Fibroblast of skin of scalp (primary cell): ENCODE measurements around the gene PBX1.
A peak's percentile ranks its signal among the peaks of the same experiment; 100 is the strongest.

ENCODE experiments used
- DNase-seq: peaks from one replicate; pipeline ENCODE4 v3.0.0-alpha.2; 2013

The PBX1 gene

DNA sequence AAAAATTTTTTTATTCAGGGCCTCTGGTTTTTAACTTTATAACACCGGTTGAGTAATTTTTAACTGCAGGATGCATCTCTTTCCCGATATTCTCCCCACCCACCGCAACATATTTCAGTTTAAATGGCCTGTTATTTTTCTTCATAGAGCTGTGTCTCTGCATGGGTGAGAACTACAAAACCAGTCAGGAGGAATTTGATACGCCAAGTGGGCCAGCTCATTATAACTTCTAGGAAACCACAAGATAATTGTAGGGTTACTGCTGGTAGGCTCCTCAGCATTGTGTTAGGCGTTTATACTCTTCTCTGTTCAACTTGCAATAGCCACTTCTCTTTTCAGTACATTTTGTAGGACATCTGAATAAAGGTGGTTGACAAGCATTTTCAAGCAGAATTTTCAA lies 169.7 kb downstream of the PBX1 start:
- peak; percentile 35 for DNase-seq

DNA sequence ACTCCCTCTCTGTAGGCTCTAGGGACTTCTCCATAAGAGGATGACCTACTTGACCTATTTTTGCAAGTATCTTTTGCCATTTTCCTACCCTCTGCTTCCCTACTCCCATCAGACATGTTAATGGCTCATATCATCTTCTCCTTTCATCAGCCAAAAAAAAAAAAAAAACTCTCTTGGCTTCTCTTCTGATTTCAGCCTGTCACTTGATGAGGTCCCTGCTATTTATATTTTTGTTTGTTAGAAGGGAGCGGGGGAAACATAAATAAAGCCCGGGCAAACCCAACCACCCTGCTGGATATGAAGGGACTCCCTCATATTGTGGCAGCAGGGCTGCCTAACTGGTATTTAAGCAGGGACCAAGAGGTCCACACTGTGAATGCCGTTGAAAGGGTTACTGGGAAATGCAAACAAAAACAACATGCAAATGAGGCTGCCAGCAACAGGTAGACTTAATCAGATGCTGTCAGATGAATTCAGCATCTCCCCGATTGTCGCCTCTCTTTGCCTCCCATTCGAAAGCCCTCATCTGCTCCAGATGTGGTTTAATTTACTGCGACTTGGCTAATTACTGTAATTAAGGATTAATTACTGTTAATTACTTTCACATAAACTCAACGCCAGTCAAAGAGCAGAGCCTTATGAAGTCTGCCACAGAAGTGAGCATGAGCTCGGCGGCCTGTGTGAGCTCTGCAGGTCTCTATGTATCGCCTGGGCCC lies 172.3 kb downstream of the PBX1 start:
- no peak for DNase-seq

DNA sequence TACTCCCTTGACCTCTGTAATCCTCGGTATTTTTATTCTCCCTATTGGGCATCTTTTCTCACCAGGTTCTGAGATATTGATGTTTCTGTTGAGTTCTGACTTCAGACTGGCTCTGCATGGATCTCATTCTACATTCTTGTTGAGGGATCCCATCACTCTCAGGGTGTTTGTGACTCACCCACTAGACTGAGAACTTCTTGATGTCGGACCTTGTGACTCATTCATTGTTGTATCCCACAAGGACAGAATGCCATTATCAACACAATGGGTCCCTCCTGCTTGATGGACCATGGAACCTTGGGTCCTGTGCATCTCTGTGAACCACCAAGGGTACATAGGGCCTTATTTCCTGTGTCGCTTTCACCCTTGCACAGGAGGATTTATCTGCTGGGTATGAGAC lies 174.1 kb downstream of the PBX1 start:
- DNase-seq: peak; percentile 71

DNA sequence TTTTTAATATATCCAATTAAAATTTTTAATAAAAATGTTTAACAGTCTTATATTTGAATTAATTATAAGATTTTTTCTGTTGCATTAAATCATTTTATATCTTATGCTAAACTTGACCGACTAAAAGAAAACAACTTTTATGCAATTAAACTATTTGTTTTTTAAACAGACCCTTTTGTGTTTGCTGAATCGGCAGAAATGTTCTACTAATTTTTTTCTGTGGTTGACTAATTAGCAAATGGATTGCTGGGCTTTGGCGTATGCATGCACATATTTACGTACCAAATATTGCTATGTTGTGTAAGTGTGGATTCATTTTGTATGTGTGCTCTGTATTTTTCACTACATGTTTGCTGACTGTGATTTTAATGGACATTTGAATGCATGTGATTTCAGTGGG lies 174.8 kb downstream of the PBX1 start:
- no peak for DNase-seq

DNA sequence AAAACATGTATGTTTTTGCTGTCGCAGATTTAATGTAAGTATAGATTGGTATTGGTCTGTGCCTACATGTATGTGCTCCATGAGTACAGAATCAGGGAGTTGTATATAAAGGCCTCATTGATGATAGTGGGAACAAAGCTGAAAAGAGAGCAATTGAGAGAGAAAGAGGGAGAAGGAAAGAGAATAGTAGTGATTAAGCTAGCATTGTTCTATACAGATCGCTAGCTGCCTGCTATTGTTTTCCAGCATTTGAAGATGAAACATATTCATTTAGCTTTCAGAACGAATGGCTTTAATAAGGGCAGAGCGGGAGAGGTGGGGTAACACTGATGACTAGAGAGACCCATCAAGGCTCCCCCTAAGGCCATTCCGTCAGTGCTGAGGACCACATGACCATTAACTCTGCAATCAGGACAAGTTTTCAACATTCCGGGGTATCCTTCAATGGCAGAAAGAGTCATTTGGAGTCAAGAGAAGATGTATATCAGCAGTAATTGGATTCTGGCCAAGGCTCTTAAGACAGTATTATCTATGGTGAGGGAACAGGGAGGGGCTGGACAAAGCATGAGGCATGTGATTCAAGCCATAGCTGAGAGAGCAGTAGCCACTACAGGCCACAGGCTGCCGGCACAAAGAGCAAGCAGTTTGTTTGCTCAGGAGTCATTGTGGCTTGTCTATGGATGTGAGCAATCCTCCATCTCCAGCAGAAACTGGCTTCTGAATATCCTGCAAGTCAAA lies 176.5 kb downstream of the PBX1 start:
- DNase-seq: peak; percentile 45

DNA sequence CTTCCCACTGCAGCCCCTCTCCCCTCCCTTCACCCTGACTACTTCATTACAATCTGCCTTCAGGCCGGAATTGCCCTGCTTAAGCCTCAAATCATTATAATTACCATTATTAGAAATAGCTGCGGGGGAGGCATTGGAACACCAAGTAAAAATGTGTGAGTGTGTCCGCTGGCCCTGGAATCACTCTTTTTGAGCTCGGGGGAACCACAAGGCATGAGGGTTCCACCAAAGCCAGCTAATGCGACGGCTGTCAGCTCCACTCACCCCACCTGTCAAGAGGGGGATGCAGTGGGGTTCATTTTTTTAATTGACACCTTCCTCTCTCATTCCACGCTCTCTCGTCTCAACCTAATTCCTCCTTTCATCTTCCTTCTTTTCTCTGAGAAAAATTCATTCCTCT lies 177.2 kb downstream of the PBX1 start:
- no peak for DNase-seq

DNA sequence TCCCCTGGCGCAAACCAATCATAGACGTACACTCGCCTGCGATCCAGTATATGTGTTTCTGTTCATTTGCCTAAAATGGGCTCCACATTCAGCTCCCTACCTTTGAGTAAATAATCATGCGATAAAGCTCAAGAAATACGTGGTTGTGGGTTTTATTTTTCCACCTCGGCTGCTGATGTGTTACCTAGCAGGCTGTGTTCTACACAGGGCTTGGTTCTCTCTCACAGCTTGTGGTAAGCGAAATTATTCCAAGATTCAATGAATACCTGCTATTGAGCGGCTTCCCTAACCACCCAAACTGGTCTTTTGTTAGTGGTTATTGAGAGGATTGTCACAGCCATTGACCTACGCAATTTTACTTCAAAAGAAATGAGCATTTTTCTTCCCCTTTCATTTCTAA lies 180.2 kb downstream of the PBX1 start:
- no peak for DNase-seq

DNA sequence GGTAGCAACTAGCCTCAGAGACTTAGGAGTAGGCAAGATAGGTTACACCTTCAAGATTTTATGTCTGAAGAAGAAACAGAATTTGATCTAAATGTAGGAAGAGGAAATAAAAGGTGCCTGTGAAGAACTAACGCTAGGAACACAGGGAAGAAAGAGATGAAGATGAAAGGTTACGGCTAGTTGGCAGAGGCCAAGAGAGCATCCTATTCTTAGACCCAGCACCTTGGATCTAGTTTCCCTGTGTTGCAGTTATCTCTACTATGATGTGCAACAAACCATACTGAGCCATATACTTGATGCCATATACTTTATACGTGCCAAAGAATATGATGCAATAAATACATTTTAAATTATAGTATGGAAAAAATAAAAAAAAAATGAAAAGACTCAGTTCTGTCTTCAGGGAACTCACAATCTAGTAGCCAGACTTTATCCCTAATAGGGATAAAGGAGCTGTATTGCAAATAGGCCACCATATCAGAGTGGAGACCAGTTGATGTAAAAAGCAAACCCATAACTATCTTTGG lies 181.1 kb downstream of the PBX1 start:
- no peak for DNase-seq

DNA sequence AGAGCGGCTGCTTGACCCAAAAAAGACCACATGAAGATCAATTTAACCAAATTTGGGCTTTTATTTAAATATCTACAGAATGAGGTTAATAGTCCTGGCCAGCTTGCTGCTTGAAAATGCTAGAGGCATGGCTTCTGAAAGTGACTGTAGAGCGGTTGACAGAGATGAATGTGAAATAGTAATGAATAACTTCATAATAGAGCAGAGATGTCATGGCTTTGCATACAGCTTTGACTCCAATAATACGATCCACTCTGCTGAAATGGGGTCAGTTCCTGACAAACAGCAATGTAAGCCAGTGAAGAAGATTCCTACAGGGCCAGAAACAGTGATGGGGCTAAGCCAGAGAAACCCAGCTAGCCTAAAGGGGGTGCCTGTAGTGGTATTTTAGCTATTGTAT lies 183.8 kb downstream of the PBX1 start:
- DNase-seq: no peak

DNA sequence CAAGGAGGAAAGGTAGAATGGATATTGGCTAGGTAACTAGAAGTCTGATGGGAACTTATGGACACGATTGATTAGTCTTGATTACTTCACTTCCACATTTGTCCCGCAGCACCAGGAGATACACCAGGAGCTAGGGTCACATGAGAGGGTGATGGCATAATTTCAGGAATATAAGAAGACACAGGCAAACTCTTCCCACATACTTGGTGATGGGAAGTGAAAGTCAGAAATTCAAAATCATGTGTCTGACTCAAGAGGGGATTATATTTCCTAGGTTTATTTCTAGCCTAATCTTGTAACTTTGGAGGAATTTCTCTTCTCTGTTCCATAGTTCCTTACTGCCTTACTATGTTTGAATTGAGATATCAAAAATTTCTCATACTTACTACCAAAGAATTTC lies 185.0 kb downstream of the PBX1 start:
- DNase-seq: no peak

DNA sequence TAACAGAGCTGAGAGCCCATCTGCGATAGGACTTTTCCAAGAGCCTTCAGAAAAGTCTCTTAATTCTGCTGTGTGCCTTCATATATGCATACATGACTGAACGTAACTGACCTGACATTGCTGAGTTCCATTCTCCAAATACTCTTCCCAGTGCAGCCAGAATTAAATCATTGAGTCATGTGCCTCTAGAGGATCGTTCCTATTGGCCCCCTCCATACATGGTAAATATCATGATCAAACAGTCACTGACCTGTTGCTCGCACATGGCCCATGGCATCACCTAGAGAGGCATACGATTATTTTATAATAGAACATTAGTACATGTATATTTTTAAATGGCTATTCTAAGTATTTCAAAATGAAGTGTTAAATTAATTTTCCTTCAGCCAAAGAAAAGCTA lies 186.8 kb downstream of the PBX1 start:
- DNase-seq: no peak

DNA sequence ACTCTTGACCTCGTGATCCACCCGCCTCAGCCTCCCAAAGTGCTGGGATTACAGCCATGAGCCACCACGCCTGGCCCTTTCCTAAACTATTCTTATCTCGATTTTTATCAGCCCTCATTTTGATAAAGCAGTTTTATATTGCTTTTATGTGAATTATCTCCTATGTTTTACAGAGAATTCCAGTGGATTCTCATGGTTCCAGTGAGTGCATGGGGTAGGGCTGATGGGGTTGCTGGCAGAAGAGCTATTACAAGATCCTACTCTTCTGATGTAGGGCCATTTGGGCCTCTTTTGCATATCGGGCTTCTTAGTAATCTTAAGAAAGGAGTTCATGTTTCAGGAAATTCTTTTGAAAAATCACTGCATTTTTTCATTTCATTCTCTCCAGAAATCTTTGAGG lies 187.6 kb downstream of the PBX1 start:
- no peak for DNase-seq

DNA sequence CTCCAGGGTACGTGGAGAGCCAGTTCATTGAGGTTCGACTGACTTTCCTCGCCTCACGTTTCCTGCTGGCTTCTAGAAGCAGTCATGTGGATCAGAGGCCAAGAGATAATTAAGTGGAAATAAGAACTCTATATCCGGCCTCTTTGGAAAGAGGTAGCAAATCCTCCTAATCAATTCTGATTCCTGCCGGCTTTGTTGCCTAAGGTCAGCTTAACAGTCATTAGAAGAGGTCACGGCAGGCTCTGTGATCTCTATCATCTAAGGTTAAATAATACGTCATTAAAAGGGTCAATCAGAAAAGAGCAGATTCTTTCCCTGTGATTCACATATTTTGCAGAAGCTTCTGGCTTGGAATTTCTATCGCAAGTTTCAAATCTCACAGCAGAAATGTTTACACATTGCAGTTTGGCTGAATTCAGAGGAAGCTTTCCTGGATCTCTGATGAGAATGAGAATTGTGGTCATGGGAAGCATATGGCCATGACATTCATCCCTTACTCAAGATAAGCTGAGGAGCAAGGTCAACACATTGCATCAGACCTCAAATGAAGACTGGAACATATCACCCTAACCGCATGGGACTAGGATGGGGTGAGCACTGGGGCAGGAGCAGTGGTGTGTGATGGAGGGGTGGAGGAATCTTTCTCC lies 189.4 kb downstream of the PBX1 start:
- DNase-seq: peak; percentile 79

DNA sequence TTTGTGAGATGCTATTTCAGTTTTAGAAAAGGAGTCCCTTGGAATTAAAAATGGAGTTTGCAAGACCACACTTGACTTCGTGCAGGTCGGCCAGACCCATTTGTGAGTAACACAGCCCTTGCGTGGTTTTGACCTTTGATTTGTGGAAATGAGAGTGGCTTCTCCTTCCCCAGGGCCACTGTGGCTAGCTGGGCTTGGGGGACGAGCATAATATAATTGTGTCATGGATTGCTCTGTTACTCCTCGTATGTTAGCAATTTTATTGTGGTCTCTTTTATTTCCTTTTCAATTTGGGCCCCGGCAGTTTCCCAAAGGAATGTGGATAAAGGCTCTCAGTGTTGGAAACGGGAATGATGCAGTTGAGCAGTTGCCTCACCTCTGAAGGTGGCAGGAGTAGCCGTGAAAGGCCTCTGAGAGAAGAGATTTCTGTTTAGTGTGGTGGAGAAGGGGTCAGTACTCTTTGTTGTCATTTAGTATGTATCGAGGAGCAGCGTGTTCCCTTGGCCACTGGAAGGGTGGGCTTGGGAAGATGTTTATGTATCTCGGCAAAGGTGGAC lies 194.6 kb downstream of the PBX1 start:
- DNase-seq: peak; percentile 33

DNA sequence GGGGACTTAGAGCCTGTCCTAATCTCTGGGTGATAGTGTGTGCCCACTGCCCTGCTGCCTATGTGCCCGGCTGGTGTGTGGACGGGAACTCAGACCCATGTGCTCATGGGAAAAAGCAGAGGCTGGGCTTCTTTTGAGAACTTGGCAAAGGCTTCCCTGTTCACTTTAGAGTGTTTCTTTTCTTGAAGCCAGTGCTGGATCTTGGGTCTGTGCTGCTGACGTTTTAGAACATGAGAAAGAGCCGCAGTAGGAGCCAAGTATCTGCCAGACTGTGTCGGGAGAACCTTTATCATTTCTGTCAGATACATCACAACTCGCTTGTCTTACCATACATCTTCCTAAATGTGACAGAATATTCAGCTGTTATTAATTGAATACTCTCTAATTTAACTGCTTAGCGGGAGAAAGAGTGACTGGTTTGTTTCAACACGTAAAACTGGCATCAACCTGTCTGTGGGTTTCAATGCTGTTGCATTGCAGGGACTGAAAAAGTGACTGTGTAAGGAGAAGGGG lies 195.2 kb downstream of the PBX1 start:
- DNase-seq: peak; percentile 11

DNA sequence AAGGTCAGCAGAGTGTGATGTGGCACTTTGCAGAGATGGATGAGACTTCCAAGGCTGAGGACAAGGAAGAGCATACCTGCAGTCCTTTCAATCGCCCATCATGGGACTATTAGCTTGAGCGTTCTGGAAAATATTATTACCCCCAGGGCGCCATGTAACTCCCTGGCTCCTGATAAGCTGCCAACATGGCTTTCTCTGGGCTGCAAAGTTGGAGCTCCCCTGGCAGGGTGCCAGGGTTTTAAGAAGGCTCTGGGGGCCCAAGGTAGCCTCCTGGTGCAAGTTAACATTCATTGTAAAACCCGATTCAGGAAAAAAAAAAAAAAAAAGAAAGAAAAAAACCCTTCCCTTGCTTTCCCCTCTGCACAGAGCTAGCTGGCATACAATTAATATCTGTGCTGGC lies 196.7 kb downstream of the PBX1 start:
- no peak for DNase-seq

DNA sequence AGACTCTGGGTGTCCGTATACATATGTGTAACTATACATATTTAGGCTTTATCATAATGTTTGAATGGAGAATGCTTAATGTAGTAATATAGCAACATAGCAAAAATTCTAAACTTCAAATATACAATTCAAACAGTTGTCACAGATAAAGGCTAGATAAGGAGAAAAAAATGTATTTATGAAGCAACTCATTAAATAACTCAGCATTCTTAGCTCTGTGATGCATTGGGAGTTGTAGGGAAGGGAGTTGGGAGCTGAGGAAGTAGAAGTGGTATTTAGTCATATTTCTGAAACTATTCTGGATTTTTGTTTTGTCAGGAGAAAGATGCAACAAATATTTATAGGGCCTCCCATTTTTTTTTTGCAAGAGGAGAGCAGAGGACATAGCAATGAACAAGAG lies 197.8 kb downstream of the PBX1 start:
- DNase-seq: no peak

DNA sequence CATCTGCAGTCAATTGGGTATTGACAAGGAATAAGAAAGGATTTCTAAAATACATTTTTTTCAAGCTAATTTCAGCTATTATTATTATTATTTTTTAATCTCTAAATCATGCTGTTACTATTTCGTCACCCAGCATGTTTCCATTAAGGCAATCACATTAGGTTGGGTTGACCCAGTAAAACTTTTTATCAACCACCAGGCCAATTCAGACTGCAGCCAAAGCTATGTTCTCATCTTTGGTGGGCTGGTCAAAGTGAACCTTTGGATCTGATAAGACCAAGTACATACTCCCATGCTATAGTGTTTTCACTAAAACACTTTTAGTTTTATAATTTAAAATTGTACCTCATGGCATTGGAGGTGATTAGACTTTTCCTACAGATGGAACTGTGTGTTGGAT lies 198.6 kb downstream of the PBX1 start:
- DNase-seq: no peak

DNA sequence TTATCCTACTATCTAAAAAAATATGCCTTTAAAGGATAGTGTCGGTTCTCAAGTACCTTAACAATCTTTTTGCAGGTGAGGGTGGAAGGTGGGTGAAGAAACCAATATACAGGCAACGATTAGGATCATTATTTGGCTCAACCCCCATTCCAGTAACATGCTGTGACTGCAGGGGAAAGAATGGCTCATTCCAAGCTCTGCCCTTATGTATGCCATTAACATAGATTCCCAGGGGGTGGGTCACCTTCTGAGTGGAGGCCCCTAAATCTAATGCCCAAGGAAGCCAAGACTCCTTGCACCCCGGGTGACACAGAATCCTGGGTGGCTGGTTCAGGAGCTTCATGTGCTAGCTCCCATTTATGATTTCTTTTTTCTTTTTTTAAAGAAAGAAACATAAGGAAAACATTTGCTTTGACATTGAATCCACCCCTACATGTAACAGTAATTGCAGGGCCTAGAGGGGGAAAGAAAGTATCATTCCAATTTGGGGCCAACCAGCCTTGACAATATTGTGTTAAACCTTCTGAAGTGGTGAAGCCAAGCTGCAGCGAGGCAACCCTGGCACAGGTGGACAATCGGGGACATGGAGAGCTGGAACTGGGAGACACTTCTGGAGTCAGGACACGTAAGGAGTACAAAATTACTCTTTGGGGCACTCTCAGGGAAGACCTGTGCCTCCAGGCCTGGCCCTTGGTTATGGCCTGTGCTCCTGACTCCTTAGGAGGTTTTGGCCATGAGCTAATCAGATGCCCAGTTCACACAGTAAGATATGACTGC lies 200.3 kb downstream of the PBX1 start:
- DNase-seq: no peak

DNA sequence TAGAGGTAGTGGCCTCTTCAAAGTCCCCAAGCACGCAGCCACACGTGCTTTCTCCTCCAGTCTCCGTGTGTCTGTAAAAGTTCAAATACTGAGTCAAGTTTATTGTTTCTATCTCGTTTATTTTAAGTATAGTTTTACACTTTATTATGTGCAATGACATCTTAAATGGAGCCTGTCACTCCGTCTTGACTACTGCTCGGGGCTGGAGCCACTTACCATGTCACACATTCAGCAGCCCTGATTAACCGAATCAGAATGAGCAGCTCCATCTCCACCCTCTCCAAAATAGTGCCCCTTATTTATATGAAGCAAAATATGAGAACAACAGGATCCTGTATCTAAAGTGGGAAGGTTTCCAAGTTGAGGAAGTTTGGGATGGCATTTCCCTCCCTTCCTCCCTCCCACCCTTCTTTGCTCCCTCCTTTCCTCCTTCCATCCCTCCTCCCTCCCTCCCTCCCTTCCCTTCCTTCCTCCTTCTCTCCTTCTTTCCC lies 201.0 kb downstream of the PBX1 start:
- no peak for DNase-seq

DNA sequence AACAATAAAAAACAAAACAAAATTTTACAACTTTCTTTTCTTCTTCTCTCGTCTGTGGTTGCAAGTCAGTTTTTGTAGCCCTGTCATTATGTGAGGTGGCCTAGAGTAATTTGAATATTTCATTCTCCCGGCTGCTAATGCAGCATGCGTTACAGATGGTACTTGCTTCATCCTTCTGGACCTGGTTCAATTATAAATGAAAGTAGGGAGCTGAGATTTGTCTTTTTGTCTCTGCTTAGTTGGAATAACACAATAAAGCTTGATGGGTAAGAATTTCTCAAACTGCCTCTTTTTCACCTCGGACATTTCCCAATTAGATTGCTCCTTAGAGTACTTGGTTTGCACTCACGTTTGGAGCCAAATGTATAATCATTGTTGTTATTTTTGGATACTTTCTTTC lies 201.6 kb downstream of the PBX1 start:
- DNase-seq: no peak

DNA sequence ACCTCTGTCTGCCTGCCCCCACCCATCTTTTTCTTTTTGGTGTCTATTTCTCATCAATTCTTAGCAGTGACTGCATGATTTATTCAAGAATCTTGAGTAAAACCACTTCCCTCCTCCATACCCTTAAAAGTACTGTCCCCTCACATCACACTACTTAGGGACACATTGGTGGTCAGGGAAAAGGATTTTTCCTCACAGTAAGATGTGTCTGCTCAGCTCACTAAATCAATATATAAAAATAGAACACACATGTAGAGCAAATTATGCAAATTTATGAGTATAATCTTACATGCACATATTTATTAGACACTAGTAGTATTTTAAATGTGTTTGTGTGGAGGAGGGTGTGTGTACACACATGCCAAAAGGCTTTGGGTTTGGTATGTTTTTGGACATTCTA lies 202.0 kb downstream of the PBX1 start:
- no peak for DNase-seq
